Adrenal gland (tissue), 5 donors: ENCODE results near the gene AKIRIN2.

Experiments used
- POLR2A ChIP-seq, 2 donors: fragments of 450-650 bp; IDR thresholded peaks; one replicate each; pipeline ENCODE4 v1.6.1; 2017; ENCODE audit warnings: antibody characterized with exemption in 2 of 2, mild to moderate bottlenecking in 2 of 2, moderate library complexity in 1 of 2
- TF ChIP-seq, protein P1 (sequence below), 6 experiments: fragments of 450-650 bp in 4 of 6; fragments of 200-600 bp in 2 of 6; sonication (generic) in 1 of 6; IDR thresholded peaks; 1 replicate in 5 of 6; 2 replicates in 1 of 6; pipeline versions ENCODE4 v1.5.1 to v1.8.0; 2016 to 2021; ENCODE audit warnings: antibody characterized with exemption in 6 of 6, mild to moderate bottlenecking in 2 of 6, moderate library complexity in 1 of 6
- donor health status: DM: no; HTN: no; CAD: no.

DNA sequence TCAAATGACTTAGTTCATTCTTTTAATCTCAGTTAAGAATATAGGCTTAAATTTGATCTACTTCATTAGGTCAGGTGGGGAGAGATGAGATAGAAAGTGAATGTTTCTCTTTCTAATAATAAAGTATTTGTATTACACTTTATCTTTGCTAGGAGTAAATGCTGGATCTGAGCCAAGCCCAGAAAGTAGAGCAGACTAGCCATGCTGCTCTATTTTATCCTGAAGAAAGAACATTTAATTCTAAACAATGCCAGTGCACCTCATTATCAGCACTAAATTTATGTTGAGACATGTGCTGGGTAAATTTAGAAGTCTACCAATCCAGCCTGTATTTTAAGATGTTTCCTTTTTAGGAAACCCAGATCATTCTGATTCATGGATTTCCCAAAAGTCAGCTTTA, 43.5 kb downstream of the AKIRIN2 start:
- TF ChIP-seq POLR2A (IDR thresholded peaks at IDR 0.05) = no peak
- TF ChIP-seq, protein P1, sequence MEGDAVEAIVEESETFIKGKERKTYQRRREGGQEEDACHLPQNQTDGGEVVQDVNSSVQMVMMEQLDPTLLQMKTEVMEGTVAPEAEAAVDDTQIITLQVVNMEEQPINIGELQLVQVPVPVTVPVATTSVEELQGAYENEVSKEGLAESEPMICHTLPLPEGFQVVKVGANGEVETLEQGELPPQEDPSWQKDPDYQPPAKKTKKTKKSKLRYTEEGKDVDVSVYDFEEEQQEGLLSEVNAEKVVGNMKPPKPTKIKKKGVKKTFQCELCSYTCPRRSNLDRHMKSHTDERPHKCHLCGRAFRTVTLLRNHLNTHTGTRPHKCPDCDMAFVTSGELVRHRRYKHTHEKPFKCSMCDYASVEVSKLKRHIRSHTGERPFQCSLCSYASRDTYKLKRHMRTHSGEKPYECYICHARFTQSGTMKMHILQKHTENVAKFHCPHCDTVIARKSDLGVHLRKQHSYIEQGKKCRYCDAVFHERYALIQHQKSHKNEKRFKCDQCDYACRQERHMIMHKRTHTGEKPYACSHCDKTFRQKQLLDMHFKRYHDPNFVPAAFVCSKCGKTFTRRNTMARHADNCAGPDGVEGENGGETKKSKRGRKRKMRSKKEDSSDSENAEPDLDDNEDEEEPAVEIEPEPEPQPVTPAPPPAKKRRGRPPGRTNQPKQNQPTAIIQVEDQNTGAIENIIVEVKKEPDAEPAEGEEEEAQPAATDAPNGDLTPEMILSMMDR (IDR thresholded peaks at IDR 0.05) = no peak
